SH-SY5Y (cell line): ENCODE data around the gene NBAS.

Experiments
- GATA2 ChIP-seq: IDR thresholded peaks from 2 replicates; pipeline ENCODE4 v1.6.1; 2011; ENCODE audit warnings: mild to moderate bottlenecking, low read depth, low read length
- GATA3 ChIP-seq: IDR thresholded peaks from 2 replicates; pipeline ENCODE4 v1.6.1; 2011; ENCODE audit warnings: low read depth, mild to moderate bottlenecking, low read length, moderate library complexity

- no peak for TF ChIP-seq GATA2
- TF ChIP-seq GATA3: no peak
Measured at GRCh38 chr2:15533860-15534480, 27.2 kb downstream of the NBAS start.
